Ascending aorta (tissue), 2 donors: ENCODE measurements around the gene PLA2G6. TPM values are rescaled to one million over a fixed set of nuclear protein-coding genes. Genes with fewer than 3 reads are reported as not detected.

Experiments
- DNase-seq, 2 donors: peaks; one replicate each; pipeline ENCODE4 v3.0.0-alpha.2; 2019; ENCODE audit warnings: low spot score in 2 of 2
- H3K27ac ChIP-seq, 2 donors: fragments of 200-600 bp; sonication (generic); one replicate each; pipeline ENCODE4 v1.5.1; 2016 to 2017; ENCODE audit warnings: mild to moderate bottlenecking in 1 of 2
- H3K27me3 ChIP-seq: fragments of 200-600 bp; sonication (generic); one replicate; pipeline ENCODE4 v1.5.1; 2017
- H3K36me3 ChIP-seq, 2 donors: fragments of 200-600 bp; sonication (generic); one replicate each; pipeline ENCODE4 v1.5.1; 2016
- H3K4me1 ChIP-seq, 2 donors: fragments of 200-600 bp; sonication (generic); one replicate each; pipeline ENCODE4 v1.5.1; 2016 to 2017; ENCODE audit warnings: mild to moderate bottlenecking in 1 of 2
- H3K4me3 ChIP-seq, 2 donors: fragments of 200-600 bp; sonication (generic); one replicate each; pipeline ENCODE4 v1.5.1; 2016 to 2017; ENCODE audit warnings: mild to moderate bottlenecking in 1 of 2
- H3K9me3 ChIP-seq, 2 donors: fragments of 200-600 bp; sonication (generic); one replicate each; pipeline ENCODE4 v1.5.1; 2016
- intact Hi-C: fragments of 100-400 bp; cut with DNase I; formaldehyde crosslinking; loops from one replicate; pipeline ENCODE4 v1.15.1; 2023
- total RNA-seq: library from RNA; depleted of rRNA; stranded (reverse); fragments of >200 nt; gene quantifications from one replicate; pipeline ENCODE4 v1.1.0, GENCODE V29; 2016
- TF ChIP-seq, protein P1 (sequence below), 3 experiments: fragments of 200-600 bp in 2 of 3; fragments of 450-650 bp in 1 of 3; sonication (generic) in 2 of 3; IDR thresholded peaks; one replicate each; pipeline ENCODE4 v1.5.1; 2016 to 2019; ENCODE audit warnings: antibody characterized with exemption in 3 of 3, mild to moderate bottlenecking in 1 of 3, moderate library complexity in 1 of 3

The PLA2G6 gene
- total RNA-seq, 1 donor from 2014 or later: 79.5 TPM

DNA sequence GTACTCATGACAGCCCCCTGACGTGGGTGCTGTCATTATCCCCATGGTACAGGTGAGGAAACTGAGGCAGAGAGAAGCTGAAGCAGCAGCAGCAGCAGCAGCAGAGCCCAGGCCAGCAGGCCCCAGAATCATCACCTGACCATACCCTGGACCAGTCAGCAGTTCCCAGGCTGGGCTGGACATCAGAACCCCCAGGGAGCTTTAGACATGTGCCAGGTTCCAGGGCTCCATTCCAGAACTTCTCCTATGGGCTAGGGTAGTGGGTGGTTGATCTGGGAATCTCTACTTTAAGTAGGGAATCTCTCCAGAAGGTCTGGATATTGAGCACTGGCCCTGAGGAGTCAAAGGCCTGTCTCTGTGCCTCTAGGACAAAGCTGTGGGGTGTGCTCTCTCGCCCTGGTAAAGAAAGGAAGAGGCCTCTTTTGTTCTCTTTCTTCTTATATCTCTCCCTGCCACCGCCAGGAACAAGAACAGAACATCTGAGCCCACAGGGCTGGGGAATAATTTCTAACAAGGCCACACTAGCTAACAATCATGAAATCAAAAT, 46.8 kb upstream of the PLA2G6 start:
- Histone ChIP-seq H3K27ac (peak overlapping the region; percentile 69 to 76), H3K9me3 (no peaks in the 10 kb centered on the region), H3K4me3 (no peak overlapping the region), H3K36me3 (peaks cover 66 to 81% of the 10 kb centered on the region in 2 donors), H3K4me1 (peaks cover 3 to 11% of the 10 kb centered on the region in 2 donors), H3K27me3 (no peaks in the 10 kb centered on the region)
- no peak for DNase-seq
- TF ChIP-seq, protein P1, sequence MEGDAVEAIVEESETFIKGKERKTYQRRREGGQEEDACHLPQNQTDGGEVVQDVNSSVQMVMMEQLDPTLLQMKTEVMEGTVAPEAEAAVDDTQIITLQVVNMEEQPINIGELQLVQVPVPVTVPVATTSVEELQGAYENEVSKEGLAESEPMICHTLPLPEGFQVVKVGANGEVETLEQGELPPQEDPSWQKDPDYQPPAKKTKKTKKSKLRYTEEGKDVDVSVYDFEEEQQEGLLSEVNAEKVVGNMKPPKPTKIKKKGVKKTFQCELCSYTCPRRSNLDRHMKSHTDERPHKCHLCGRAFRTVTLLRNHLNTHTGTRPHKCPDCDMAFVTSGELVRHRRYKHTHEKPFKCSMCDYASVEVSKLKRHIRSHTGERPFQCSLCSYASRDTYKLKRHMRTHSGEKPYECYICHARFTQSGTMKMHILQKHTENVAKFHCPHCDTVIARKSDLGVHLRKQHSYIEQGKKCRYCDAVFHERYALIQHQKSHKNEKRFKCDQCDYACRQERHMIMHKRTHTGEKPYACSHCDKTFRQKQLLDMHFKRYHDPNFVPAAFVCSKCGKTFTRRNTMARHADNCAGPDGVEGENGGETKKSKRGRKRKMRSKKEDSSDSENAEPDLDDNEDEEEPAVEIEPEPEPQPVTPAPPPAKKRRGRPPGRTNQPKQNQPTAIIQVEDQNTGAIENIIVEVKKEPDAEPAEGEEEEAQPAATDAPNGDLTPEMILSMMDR (IDR thresholded peaks at IDR 0.05): no peak
- intact Hi-C loops: no loop called here

DNA sequence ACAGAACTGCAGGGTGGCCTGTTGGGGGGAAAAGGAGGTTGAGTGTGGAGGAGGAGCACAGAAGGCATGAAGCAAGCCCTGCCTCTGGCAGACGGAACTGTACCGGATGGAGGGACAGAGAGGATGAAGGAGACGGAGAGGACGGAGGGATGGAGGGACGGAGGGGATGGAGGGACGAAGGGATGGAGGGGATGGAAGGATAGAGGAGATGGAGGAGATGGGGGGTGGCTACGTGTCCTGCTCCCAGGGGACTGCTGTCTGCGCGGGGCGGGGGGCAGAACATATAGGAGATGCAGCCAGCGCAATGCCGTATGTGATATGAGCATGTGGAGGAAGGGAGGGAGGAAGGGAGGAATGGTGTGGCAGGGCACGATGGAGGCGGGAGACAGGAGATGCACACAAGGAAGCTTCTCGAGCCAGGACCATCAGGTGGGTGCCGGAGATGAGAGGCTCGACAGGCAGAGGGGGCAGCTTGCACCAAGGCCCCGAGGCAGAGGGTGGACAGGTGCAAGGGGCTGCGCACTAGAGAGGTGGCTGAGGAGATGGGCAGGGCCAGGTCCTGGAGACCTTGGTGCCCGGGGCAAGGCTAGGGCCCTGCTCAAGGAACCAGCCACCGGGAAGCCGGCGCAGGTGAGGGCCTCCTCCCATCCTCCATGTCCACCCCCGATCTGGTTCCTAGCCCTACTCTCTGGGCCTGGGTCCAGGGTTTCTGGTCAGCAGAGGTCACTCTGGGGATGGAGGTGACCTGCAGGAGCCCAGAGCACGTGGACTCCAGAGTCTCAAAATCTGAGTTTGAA, 45.4 kb upstream of the PLA2G6 start:
- Histone ChIP-seq H3K4me3 (no peak overlapping the region), H3K4me1 (peaks cover 3 to 11% of the 10 kb centered on the region in 2 donors), H3K9me3 (no peaks in the 10 kb centered on the region), H3K27me3 (no peaks in the 10 kb centered on the region), H3K27ac (peak overlapping the region; percentile 54 to 76), H3K36me3 (peaks cover 58 to 74% of the 10 kb centered on the region in 2 donors)
- intact Hi-C loops: no loop called here
- DNase-seq: no peak
- TF ChIP-seq, protein P1 (IDR thresholded peaks at IDR 0.05): no peak

DNA sequence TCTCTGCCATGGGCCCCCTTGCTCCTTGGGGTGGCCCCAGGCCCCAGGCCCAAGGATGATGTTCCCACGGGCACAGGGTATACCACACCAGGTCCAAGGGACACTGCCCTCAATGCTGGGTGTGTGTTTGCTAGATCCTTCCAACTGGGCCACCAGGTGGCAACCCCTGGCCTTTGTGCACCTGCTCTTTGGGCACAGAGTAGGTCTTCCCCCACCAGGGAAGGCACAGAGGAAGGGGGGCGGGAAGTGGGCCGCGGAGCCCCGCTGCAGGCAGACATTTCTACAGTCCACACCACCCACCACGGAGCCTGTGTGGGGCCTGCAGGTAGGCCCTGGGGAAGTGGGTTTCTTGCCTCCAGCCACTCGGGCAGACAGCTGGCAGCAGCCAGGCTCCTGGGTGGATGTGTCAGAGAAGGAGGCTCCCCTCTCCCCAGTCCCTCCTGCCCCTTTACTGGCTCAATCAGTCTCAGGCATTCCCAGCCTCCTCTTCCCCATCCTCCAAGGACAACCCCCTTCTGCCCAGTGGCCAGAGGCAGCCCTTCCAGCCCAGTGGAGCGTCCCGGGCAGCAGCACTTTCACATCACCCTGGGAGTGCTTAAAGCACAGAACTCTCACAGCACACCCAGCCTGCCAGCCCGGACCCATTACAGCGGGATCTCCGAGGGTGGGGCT, 41.8 kb upstream of the PLA2G6 start:
- H3K4me1 ChIP-seq: peaks cover 13 to 29% of the 10 kb centered on the region in 2 donors
- TF ChIP-seq, protein P1 (IDR thresholded peaks at IDR 0.05): no peak
- H3K27ac ChIP-seq: peak overlapping the region; percentile 52 to 90
- no peaks in the 10 kb centered on the region for H3K9me3 ChIP-seq
- no peak for DNase-seq
- H3K36me3 ChIP-seq: peaks cover 41 to 63% of the 10 kb centered on the region in 2 donors
- H3K27me3 ChIP-seq: no peaks in the 10 kb centered on the region
- no peak overlapping the region for H3K4me3 ChIP-seq
- intact Hi-C loops: no loop called here

DNA sequence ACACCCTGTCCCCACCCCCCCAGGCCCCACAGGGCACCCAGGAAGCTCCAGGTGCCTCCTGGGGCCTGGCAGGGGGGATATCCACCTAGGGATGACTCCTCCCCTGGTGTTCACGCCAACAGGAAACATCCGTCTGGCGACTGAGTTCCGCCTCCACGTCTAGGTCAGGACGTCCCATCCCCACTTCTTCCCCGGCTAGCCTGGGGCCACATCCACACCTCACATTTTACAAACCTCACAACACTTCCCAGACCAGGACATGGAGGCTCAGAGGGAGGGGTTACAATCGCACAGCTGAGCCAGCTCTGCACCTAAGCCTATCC, 41.1 kb upstream of the PLA2G6 start:
- TF ChIP-seq, protein P1 (IDR thresholded peaks at IDR 0.05): no peak
- Histone ChIP-seq H3K27me3 (no peaks in the 10 kb centered on the region), H3K4me1 (peaks cover 19 to 29% of the 10 kb centered on the region in 2 donors), H3K27ac (peak overlapping the region; percentile 52 to 90), H3K4me3 (no peak overlapping the region), H3K36me3 (peaks cover 38 to 58% of the 10 kb centered on the region in 2 donors), H3K9me3 (no peaks in the 10 kb centered on the region)
- intact Hi-C loops: no loop called here
- no peak for DNase-seq

DNA sequence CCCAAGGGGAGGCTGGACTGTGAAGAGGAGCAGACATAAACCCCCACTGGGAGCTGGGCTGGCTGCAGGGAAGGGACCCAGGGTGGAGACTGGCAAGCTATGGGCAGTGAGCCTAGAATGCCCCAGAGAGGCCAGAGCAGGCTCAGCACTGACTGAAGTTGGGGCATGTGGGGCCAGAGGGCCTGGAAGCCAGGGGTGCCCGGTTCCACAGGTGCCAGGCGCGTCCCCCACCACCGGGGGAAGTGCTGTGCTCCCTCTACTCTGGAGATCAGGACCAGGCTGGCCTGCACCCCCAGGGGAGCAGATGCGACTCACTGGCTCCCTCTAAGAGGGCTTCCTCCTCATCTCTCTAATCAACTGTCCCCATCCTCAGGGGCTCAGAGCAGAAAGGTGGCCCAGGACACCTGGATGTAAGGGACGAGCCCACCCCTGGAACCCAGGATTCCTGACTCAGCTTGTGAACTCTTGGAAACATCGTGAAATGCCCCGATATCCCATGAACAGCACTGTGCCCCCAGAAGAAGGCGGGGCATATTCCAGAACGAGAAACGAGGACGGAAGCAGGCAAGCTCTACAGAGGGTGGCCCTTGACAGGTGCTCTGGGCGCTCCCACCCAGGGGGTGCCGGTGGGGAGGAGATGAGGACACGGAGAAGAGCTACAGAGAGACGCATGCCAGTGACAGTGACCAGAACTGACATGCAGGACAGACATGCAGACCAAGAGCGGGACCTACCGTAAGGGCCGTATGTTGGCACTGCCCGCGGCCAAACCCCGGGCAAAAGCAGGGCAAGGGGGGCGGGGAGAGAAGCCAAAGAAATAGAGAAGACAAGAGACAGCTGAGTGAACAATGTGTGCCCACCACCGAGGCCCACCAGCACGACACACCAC, 40.5 kb upstream of the PLA2G6 start:
- DNase-seq: no peak
- intact Hi-C loops: no loop called here
- Histone ChIP-seq H3K27me3 (no peaks in the 10 kb centered on the region), H3K9me3 (no peaks in the 10 kb centered on the region), H3K27ac (peak overlapping the region; percentile 52 to 90), H3K4me3 (no peak overlapping the region), H3K36me3 (peaks cover 32 to 52% of the 10 kb centered on the region in 2 donors), H3K4me1 (peaks cover 19 to 30% of the 10 kb centered on the region in 2 donors)
- TF ChIP-seq, protein P1 (IDR thresholded peaks at IDR 0.05): no peak
